ENCODE data around the gene COL6A2. TPM values are rescaled to one million over a fixed set of nuclear protein-coding genes. Genes with fewer than 3 reads are reported as not detected.
A peak's percentile ranks its signal among the peaks of the same experiment; 100 is the strongest.

Gene COL6A2
- total and polyA plus RNA-seq, 2 of the 13 experiments (the other 11 are each of a cell fraction or from before 2014, with no cell fraction given), result 0.07 to 0.41 TPM

DNA sequence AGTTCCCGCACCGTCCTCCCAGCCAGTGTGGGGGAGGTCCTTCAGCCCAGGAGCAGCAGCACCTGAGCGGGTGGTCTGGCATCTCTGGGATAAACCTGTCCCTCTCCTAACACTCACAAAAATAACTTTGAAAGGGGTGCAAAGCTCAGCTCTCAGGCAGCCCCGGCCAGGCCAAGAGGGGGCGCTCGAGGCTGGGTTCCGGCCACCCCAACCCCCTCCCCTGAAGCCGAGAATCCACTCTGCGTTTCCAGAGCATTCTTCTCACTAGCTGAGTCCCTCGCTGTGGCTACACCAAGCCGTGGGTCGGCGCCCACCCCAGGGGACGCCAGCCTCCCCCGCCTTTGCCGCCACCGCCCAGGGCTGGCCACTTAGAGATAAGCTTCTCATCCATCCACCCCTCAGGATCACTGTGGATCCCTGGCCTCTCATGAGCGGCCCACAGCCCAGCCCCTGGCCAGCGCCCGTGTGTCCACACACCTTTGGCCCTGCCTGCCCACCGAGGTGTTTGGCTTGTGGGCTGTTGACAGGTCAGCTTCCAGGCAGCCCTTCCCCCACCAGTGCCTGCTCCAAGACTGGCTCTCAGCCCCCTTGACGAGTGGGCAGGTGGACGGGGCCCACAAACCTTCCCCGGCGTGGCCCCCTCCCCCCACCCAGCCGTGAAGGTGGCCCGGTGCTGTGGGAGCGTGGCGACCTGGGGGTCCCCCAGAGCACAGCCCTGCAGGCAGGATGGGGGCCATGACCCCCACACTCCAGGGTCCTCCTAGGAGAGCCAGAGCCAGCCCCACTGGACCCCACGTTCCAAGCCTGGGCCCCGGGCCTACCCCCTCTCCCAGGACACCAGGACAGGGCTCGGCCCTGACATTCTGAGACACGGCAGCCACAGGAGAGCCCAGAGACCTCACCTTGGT is 55.6 kb downstream of the COL6A2 start (continued):
- peak; percentile 54; the same call in 1 of the 2 replicates for TF ChIP-seq ZNF547 (CRISPR knock-in tag; IDR thresholded peaks at IDR 0.05)
- TF ChIP-seq ARNT (IDR thresholded peaks at IDR 0.05), result no peak
- TF ChIP-seq, protein P1, sequence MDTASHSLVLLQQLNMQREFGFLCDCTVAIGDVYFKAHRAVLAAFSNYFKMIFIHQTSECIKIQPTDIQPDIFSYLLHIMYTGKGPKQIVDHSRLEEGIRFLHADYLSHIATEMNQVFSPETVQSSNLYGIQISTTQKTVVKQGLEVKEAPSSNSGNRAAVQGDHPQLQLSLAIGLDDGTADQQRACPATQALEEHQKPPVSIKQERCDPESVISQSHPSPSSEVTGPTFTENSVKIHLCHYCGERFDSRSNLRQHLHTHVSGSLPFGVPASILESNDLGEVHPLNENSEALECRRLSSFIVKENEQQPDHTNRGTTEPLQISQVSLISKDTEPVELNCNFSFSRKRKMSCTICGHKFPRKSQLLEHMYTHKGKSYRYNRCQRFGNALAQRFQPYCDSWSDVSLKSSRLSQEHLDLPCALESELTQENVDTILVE (CRISPR knock-in tag; IDR thresholded peaks at IDR 0.05), result no peak
- no peak for TF ChIP-seq KDM5B (CRISPR knock-in tag; IDR thresholded peaks at IDR 0.05; ENCODE audit: borderline replicate concordance)
- TF ChIP-seq, protein P2, sequence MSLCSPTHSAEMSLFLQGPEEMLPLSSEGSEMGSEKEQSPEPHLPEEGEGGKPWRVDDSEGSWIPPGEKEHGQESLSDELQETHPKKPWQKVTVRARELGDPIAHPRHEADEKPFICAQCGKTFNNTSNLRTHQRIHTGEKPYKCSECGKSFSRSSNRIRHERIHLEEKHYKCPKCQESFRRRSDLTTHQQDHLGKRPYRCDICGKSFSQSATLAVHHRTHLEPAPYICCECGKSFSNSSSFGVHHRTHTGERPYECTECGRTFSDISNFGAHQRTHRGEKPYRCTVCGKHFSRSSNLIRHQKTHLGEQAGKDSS (CRISPR knock-in tag; IDR thresholded peaks at IDR 0.05; ENCODE audit: borderline replicate concordance, low read depth), result peak; percentile 24; the same call in 1 of the 2 replicates
- no peak for TF ChIP-seq TAF1 (CRISPR knock-in tag; IDR thresholded peaks at IDR 0.05)
- TF ChIP-seq, protein P3, sequence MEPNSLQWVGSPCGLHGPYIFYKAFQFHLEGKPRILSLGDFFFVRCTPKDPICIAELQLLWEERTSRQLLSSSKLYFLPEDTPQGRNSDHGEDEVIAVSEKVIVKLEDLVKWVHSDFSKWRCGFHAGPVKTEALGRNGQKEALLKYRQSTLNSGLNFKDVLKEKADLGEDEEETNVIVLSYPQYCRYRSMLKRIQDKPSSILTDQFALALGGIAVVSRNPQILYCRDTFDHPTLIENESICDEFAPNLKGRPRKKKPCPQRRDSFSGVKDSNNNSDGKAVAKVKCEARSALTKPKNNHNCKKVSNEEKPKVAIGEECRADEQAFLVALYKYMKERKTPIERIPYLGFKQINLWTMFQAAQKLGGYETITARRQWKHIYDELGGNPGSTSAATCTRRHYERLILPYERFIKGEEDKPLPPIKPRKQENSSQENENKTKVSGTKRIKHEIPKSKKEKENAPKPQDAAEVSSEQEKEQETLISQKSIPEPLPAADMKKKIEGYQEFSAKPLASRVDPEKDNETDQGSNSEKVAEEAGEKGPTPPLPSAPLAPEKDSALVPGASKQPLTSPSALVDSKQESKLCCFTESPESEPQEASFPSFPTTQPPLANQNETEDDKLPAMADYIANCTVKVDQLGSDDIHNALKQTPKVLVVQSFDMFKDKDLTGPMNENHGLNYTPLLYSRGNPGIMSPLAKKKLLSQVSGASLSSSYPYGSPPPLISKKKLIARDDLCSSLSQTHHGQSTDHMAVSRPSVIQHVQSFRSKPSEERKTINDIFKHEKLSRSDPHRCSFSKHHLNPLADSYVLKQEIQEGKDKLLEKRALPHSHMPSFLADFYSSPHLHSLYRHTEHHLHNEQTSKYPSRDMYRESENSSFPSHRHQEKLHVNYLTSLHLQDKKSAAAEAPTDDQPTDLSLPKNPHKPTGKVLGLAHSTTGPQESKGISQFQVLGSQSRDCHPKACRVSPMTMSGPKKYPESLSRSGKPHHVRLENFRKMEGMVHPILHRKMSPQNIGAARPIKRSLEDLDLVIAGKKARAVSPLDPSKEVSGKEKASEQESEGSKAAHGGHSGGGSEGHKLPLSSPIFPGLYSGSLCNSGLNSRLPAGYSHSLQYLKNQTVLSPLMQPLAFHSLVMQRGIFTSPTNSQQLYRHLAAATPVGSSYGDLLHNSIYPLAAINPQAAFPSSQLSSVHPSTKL (CRISPR knock-in tag; IDR thresholded peaks at IDR 0.05), result peak; percentile 55
- peak; percentile 48 for TF ChIP-seq STAG1 (CRISPR knock-in tag; IDR thresholded peaks at IDR 0.05)
- TF ChIP-seq SUZ12 (IDR thresholded peaks at IDR 0.05; ENCODE audit: low read depth, low read length), result no peak
- TF ChIP-seq, protein P4, sequence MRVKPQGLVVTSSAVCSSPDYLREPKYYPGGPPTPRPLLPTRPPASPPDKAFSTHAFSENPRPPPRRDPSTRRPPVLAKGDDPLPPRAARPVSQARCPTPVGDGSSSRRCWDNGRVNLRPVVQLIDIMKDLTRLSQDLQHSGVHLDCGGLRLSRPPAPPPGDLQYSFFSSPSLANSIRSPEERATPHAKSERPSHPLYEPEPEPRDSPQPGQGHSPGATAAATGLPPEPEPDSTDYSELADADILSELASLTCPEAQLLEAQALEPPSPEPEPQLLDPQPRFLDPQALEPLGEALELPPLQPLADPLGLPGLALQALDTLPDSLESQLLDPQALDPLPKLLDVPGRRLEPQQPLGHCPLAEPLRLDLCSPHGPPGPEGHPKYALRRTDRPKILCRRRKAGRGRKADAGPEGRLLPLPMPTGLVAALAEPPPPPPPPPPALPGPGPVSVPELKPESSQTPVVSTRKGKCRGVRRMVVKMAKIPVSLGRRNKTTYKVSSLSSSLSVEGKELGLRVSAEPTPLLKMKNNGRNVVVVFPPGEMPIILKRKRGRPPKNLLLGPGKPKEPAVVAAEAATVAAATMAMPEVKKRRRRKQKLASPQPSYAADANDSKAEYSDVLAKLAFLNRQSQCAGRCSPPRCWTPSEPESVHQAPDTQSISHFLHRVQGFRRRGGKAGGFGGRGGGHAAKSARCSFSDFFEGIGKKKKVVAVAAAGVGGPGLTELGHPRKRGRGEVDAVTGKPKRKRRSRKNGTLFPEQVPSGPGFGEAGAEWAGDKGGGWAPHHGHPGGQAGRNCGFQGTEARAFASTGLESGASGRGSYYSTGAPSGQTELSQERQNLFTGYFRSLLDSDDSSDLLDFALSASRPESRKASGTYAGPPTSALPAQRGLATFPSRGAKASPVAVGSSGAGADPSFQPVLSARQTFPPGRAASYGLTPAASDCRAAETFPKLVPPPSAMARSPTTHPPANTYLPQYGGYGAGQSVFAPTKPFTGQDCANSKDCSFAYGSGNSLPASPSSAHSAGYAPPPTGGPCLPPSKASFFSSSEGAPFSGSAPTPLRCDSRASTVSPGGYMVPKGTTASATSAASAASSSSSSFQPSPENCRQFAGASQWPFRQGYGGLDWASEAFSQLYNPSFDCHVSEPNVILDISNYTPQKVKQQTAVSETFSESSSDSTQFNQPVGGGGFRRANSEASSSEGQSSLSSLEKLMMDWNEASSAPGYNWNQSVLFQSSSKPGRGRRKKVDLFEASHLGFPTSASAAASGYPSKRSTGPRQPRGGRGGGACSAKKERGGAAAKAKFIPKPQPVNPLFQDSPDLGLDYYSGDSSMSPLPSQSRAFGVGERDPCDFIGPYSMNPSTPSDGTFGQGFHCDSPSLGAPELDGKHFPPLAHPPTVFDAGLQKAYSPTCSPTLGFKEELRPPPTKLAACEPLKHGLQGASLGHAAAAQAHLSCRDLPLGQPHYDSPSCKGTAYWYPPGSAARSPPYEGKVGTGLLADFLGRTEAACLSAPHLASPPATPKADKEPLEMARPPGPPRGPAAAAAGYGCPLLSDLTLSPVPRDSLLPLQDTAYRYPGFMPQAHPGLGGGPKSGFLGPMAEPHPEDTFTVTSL (CRISPR knock-in tag; IDR thresholded peaks at IDR 0.05; ENCODE audit: borderline replicate concordance), result no peak
- TF ChIP-seq, protein P5, sequence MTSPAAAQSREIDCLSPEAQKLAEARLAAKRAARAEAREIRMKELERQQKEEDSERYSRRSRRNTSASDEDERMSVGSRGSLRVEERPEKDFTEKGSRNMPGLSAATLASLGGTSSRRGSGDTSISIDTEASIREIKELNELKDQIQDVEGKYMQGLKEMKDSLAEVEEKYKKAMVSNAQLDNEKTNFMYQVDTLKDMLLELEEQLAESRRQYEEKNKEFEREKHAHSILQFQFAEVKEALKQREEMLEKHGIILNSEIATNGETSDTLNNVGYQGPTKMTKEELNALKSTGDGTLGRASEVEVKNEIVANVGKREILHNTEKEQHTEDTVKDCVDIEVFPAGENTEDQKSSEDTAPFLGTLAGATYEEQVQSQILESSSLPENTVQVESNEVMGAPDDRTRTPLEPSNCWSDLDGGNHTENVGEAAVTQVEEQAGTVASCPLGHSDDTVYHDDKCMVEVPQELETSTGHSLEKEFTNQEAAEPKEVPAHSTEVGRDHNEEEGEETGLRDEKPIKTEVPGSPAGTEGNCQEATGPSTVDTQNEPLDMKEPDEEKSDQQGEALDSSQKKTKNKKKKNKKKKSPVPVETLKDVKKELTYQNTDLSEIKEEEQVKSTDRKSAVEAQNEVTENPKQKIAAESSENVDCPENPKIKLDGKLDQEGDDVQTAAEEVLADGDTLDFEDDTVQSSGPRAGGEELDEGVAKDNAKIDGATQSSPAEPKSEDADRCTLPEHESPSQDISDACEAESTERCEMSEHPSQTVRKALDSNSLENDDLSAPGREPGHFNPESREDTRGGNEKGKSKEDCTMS (CRISPR knock-in tag; conservative IDR thresholded peaks at IDR 0.05), result no peak
- TF ChIP-seq, protein P6, sequence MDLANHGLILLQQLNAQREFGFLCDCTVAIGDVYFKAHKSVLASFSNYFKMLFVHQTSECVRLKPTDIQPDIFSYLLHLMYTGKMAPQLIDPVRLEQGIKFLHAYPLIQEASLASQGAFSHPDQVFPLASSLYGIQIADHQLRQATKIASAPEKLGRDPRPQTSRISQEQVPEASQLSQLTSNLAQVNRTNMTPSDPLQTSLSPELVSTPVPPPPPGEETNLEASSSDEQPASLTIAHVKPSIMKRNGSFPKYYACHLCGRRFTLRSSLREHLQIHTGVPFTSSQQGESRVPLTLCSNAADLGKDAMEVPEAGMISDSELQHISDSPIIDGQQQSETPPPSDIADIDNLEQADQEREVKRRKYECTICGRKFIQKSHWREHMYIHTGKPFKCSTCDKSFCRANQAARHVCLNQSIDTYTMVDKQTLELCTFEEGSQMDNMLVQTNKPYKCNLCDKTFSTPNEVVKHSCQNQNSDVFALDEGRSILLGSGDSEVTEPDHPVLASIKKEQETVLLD (CRISPR knock-in tag; IDR thresholded peaks at IDR 0.05; ENCODE audit: low read depth), result no peak
